GM12801 (cell line): Measurements from ENCODE around the gene CSNK1G2.

ENCODE experiments used
- TF ChIP-seq, protein P1 (sequence below): IDR thresholded peaks from one replicate; pipeline ENCODE4 v1.5.1; 2011; ENCODE audit warnings: control low read depth; ENCODE audit not compliant: insufficient read length; ENCODE audit errors: extremely low read depth

The CSNK1G2 gene

DNA sequence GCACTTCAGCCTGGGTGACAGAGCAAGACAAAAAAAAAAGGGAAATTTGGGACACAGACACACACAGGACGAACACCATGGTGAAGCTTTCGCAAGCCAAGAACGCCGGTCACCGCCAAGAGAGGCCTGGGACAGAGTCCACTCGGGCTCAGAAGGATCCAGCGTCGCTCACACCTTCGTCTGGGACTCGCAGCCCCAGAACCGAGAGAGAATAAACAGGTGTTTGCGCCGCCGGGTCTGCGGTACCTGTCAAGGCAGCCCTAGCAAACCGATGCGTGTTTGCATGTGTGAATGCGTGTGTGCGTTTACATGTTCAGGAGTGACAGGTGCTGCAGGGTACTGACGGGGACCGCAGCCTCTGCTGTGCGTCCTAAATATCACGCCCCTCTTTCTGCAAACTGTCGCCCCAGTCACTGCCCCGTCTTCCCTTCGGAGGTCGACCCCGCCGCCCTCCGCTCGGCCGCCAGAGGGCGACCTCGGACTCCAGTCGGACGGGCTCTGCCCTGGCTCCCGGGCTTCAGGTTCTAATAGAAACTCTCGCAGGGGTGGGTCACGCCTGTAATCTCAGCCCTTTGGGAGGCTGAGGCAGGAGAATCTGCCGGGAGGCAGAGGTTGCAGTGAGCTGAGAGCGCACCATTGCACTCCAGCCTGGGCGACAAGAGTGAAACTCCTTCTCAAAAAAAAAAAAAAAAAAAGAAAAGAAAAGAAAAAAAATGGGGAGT, 11.8 kb upstream of the CSNK1G2 start:
- TF ChIP-seq, protein P1, sequence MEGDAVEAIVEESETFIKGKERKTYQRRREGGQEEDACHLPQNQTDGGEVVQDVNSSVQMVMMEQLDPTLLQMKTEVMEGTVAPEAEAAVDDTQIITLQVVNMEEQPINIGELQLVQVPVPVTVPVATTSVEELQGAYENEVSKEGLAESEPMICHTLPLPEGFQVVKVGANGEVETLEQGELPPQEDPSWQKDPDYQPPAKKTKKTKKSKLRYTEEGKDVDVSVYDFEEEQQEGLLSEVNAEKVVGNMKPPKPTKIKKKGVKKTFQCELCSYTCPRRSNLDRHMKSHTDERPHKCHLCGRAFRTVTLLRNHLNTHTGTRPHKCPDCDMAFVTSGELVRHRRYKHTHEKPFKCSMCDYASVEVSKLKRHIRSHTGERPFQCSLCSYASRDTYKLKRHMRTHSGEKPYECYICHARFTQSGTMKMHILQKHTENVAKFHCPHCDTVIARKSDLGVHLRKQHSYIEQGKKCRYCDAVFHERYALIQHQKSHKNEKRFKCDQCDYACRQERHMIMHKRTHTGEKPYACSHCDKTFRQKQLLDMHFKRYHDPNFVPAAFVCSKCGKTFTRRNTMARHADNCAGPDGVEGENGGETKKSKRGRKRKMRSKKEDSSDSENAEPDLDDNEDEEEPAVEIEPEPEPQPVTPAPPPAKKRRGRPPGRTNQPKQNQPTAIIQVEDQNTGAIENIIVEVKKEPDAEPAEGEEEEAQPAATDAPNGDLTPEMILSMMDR, result no peak

GRCh38 chr19:1931445-1931844, 9.5 kb upstream of the CSNK1G2 start:
- TF ChIP-seq, protein P1, result no peak

GRCh38 chr19:1932395-1932794, 8.6 kb upstream of the CSNK1G2 start:
- TF ChIP-seq, protein P1, result no peak

- TF ChIP-seq, protein P1, result no peak
Measured at GRCh38 chr19:1933244-1933643, 7.7 kb upstream of the CSNK1G2 start.

DNA sequence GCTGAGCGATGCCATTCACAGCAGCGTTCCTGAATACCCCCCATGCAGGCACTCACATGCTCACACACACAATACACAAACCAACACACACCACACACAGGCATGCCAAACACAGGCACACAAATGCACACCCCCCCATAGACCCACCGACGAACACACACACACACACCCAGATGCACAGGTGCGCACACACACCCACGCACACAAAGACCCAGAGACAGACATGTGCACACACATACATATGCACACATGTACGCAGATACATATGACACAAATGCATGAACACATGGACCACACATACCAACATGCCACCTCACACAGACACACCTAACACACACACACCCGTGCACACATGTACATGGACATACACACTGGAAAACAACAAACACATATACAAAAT, 7.0 kb upstream of the CSNK1G2 start:
- TF ChIP-seq, protein P1, result no peak

- TF ChIP-seq, protein P1, result no peak
Measured at GRCh38 chr19:1935484-1936208, 5.3 kb upstream of the CSNK1G2 start.

- TF ChIP-seq, protein P1, result no peak
Measured at GRCh38 chr19:1936430-1936829, 4.5 kb upstream of the CSNK1G2 start.
